Fibroblast of the aortic adventitia (primary cell): Measurements from ENCODE around the gene MED13. TPM values are rescaled to one million over a fixed set of nuclear protein-coding genes. Genes with fewer than 3 reads are reported as not detected.

Experiments used
- DNase-seq: peaks from one replicate; pipeline ENCODE4 v3.0.0-alpha.2; 2010; ENCODE audit warnings: low read depth
- H3K4me3 ChIP-seq: 2 replicates; pipeline ENCODE4 v1.5.1; 2011; ENCODE audit warnings: low read depth, mild to moderate bottlenecking, control low read depth, low read length, moderate library complexity
- total RNA-seq: library from RNA; depleted of rRNA; stranded (reverse); fragments of >200 nt; gene quantifications from 2 replicates; pipeline ENCODE4 v1.2.3, GENCODE V29; 2012; ENCODE audit warnings: low replicate concordance
- TF ChIP-seq, protein P1 (sequence below): IDR thresholded peaks from 2 replicates; pipeline ENCODE4 v1.5.1; 2011; ENCODE audit warnings: mild to moderate bottlenecking, low read length, control low read depth, inconsistent platforms; ENCODE audit not compliant: insufficient read depth

MED13 gene
- total RNA-seq, 1 donor = 68.1 TPM

GRCh38 chr17:61984821-61985220, 80.3 kb downstream of the MED13 start:
- H3K4me3 ChIP-seq = no peak overlapping the region
- TF ChIP-seq, protein P1, sequence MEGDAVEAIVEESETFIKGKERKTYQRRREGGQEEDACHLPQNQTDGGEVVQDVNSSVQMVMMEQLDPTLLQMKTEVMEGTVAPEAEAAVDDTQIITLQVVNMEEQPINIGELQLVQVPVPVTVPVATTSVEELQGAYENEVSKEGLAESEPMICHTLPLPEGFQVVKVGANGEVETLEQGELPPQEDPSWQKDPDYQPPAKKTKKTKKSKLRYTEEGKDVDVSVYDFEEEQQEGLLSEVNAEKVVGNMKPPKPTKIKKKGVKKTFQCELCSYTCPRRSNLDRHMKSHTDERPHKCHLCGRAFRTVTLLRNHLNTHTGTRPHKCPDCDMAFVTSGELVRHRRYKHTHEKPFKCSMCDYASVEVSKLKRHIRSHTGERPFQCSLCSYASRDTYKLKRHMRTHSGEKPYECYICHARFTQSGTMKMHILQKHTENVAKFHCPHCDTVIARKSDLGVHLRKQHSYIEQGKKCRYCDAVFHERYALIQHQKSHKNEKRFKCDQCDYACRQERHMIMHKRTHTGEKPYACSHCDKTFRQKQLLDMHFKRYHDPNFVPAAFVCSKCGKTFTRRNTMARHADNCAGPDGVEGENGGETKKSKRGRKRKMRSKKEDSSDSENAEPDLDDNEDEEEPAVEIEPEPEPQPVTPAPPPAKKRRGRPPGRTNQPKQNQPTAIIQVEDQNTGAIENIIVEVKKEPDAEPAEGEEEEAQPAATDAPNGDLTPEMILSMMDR = no peak
- DNase-seq = no peak

DNA sequence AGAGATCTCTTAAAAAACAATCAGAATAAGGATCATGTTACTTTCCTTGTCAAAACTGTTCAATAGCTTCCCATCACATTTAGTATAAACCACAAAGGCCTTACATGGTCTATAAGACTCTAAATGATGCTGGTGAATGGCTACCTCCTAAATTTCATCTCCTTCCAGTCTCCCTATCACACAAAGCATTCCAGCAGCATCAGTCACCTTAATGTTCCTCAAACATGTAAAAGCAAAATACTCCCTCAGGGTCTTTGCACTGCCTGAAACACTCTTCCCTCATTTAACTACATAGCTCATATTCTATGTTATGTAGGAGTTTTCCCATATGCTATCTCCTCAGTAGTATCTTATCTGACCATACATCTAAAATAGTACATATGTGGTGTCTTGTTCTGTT, 83.8 kb downstream of the MED13 start:
- no peak overlapping the region for H3K4me3 ChIP-seq
- peak; percentile 16 for DNase-seq
- TF ChIP-seq, protein P1 = no peak

DNA sequence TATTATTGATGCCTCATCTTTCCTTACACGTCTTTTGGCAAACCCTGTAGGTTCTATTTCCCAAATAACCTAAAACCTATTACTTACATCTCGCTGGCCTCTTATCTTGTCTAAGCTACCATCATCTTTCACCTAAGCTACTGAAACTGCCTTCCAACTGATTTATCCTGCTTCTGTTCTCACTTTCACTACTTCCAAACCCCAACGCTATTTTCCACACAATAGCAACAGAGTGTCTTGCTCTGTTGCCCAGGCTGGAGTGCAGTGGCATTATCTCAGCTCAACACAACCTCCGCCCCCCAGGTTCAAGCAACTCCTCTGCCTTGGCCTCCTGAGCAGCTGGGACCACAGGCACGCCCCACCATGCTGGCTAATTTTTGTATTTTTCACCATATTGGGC, 84.5 kb downstream of the MED13 start:
- TF ChIP-seq, protein P1 = no peak

DNA sequence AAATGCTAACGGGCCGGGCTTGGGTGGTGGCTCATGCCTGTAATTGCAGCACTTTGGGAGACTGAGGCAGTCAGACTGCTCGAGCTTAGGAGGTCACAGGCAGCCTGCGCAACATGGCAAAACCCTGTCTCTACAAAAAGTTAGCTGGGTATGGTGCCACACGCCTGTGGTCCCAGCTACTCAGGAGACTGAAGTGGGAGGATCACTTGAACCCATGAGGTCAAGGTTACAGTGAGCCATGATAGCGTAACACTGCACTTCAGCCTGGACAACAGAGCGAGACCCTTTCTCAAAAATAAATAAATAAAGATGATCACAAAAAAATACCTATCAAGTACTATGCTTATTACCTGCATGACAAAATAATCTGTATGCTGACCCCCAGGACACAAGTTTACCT, 91.0 kb downstream of the MED13 start:
- TF ChIP-seq, protein P1 = no peak
- H3K4me3 ChIP-seq = no peak overlapping the region
- DNase-seq = no peak

More for the DNA sequence above, 84.5 kb downstream of the MED13 start:
- H3K4me3 ChIP-seq = no peak overlapping the region
- DNase-seq = no peak

GRCh38 chr17:61972311-61972710, 92.8 kb downstream of the MED13 start:
- TF ChIP-seq, protein P1 = no peak

GRCh38 chr17:61970030-61970429, 95.0 kb downstream of the MED13 start:
- H3K4me3 ChIP-seq = no peak overlapping the region
- TF ChIP-seq, protein P1 = no peak
- no peak for DNase-seq

More at GRCh38 chr17:61972311-61972710, 92.8 kb downstream of the MED13 start:
- DNase-seq = no peak
- H3K4me3 ChIP-seq = no peak overlapping the region

GRCh38 chr17:61968757-61969156, 96.3 kb downstream of the MED13 start:
- no peak for DNase-seq
- TF ChIP-seq, protein P1 = no peak
- no peak overlapping the region for H3K4me3 ChIP-seq
